IMR-90 (cell line): Measurements from ENCODE around the gene TNFRSF18. TPM values are rescaled to one million over a fixed set of nuclear protein-coding genes. Genes with fewer than 3 reads are reported as not detected.

Source experiments
- ATAC-seq: fragments of 200-7000 bp; cut with Tn5 transposase; 2 replicates; pipeline ENCODE4 v1.9.1; 2020; ENCODE audit warnings: low read depth, mild to moderate bottlenecking, moderate library complexity
- BruUV-seq: library from RNA; stranded (reverse); fragments of 400-500 nt; replicated peaks from 2 replicates; lab custom pipeline; 2021; lab: Mats Ljungman, UMichigan
- CTCF ChIA-PET: fragments of 300-600 bp; formaldehyde crosslinking; extraction: SDS; loops from one replicate; lab custom pipeline; 2021; ENCODE audit warnings: antibody characterized with exemption; lab: Yijun Ruan, JAX
- POLR2A ChIA-PET: fragments of 300-600 bp; sonication (Branson Sonifier 250); formaldehyde crosslinking; loops from one replicate; lab custom pipeline; 2022; ENCODE audit warnings: antibody characterized with exemption; ENCODE audit not compliant: unreplicated experiment; lab: Charles Lee
- DNase-seq: peaks from one replicate; pipeline ENCODE4 v3.0.0; 2013
- H2AFZ ChIP-seq: replicated peaks from 2 replicates; pipeline ENCODE3; 2013; ENCODE audit warnings: low read length, mild to moderate bottlenecking; ENCODE audit not compliant: poor library complexity
- H2AK5ac ChIP-seq: 2 replicates; pipeline ENCODE4 v1.6.1; 2013; ENCODE audit warnings: low read depth, low read length, inconsistent platforms
- H2AK9ac ChIP-seq: replicated peaks from 2 replicates; pipeline ENCODE3; 2013; ENCODE audit warnings: mild to moderate bottlenecking, low read depth, low read length, moderate library complexity; ENCODE audit not compliant: poor library complexity
- H2BK120ac ChIP-seq: 2 replicates; pipeline ENCODE4 v1.6.1; 2013; ENCODE audit warnings: low read depth, low read length, inconsistent platforms
- H2BK15ac ChIP-seq: 3 replicates; pipeline ENCODE4 v1.6.1; 2013; ENCODE audit warnings: low read depth, low read length, inconsistent platforms
- H2BK20ac ChIP-seq: 2 replicates; pipeline ENCODE4 v1.6.1; 2013; ENCODE audit warnings: low read depth, mild to moderate bottlenecking, inconsistent platforms, low read length, moderate library complexity
- H2BK5ac ChIP-seq: 2 replicates; pipeline ENCODE4 v1.6.1; 2013; ENCODE audit warnings: mild to moderate bottlenecking, low read depth, low read length, inconsistent platforms; ENCODE audit not compliant: poor library complexity, severe bottlenecking
- H3K14ac ChIP-seq: replicated peaks from 2 replicates; pipeline ENCODE4 v1.6.1; 2013; ENCODE audit warnings: low read depth, low read length, inconsistent platforms
- H3K18ac ChIP-seq: 2 replicates; pipeline ENCODE4 v1.6.1; 2013; ENCODE audit warnings: low read depth, low read length, control low read depth
- H3K23ac ChIP-seq: 2 replicates; pipeline ENCODE4 v1.6.1; 2013; ENCODE audit warnings: low read depth, low read length, inconsistent platforms
- H3K27ac ChIP-seq: 2 replicates; pipeline ENCODE4 v1.5.1; 2013; ENCODE audit warnings: mild to moderate bottlenecking, control low read depth, low read length; ENCODE audit not compliant: insufficient read depth
- H3K27me3 ChIP-seq: 2 replicates; pipeline ENCODE4 v1.6.1; 2013; ENCODE audit warnings: low read length; ENCODE audit not compliant: control insufficient read depth, insufficient read depth
- H3K36me3 ChIP-seq: 2 replicates; pipeline ENCODE4 v1.6.1; 2013; ENCODE audit warnings: low read length, mixed read lengths; ENCODE audit not compliant: control insufficient read depth, insufficient read depth
- H3K4ac ChIP-seq: 2 replicates; pipeline ENCODE4 v1.6.1; 2013; ENCODE audit warnings: low read depth, low read length, inconsistent platforms
- H3K4me1 ChIP-seq: 2 replicates; pipeline ENCODE4 v1.6.1; 2013; ENCODE audit warnings: low read length, mixed read lengths; ENCODE audit not compliant: control insufficient read depth, insufficient read depth
- H3K4me2 ChIP-seq: 2 replicates; pipeline ENCODE4 v1.6.1; 2013; ENCODE audit warnings: low read depth, mild to moderate bottlenecking, control low read depth, low read length, moderate library complexity
- H3K4me3 ChIP-seq: 2 replicates; pipeline ENCODE4 v1.5.1; 2013; ENCODE audit warnings: low read depth, mild to moderate bottlenecking, control low read depth, low read length, moderate library complexity; ENCODE audit not compliant: insufficient read depth
- H3K56ac ChIP-seq: 2 replicates; pipeline ENCODE4 v1.6.1; 2013; ENCODE audit warnings: low read length, inconsistent platforms; ENCODE audit not compliant: insufficient read depth; ENCODE audit errors: extremely low read depth
- H3K79me1 ChIP-seq, 2 experiments: 2 replicates each; pipeline ENCODE4 v1.6.1; 2013; ENCODE audit warnings: low read length in 2 of 2, inconsistent platforms in 1 of 2, low read depth in 1 of 2
- H3K9ac ChIP-seq: 2 replicates; pipeline ENCODE4 v1.6.1; 2013; ENCODE audit warnings: low read depth, low read length, control low read depth
- H3K9me1 ChIP-seq: 2 replicates; pipeline ENCODE4 v1.6.1; 2013; ENCODE audit warnings: low read length, inconsistent platforms; ENCODE audit not compliant: insufficient read depth
- H3K9me3 ChIP-seq: 2 replicates; pipeline ENCODE4 v1.6.1; 2013; ENCODE audit warnings: low read length; ENCODE audit not compliant: control insufficient read depth, insufficient read depth
- H4K20me1 ChIP-seq: 2 replicates; pipeline ENCODE4 v1.6.1; 2013; ENCODE audit warnings: low read length, inconsistent platforms; ENCODE audit not compliant: insufficient read depth
- H4K5ac ChIP-seq: 2 replicates; pipeline ENCODE4 v1.6.1; 2013; ENCODE audit warnings: mild to moderate bottlenecking, low read depth, low read length, control low read depth
- H4K8ac ChIP-seq, 2 experiments: 2 replicates each; pipeline ENCODE4 v1.6.1; 2013; ENCODE audit warnings: low read depth in 2 of 2, low read length in 2 of 2, control low read depth in 1 of 2, inconsistent platforms in 1 of 2
- H4K91ac ChIP-seq: 2 replicates; pipeline ENCODE4 v1.6.1; 2013; ENCODE audit warnings: low read depth, low read length, inconsistent platforms; ENCODE audit not compliant: insufficient read depth
- BHLHE40 ChIP-seq: fragments of 150-350 bp; IDR thresholded peaks from 2 replicates; pipeline ENCODE4 v1.6.1; 2016; ENCODE audit warnings: mild to moderate bottlenecking, low read depth, low read length
- CEBPB ChIP-seq: IDR thresholded peaks from 2 replicates; pipeline ENCODE4 v1.6.1; 2012; ENCODE audit warnings: low read depth, low read length, improper control_type of control experiment
- MAFK ChIP-seq: IDR thresholded peaks from 2 replicates; pipeline ENCODE4 v1.6.1; 2012; ENCODE audit warnings: low read depth, low read length, improper control_type of control experiment
- MAZ ChIP-seq: IDR thresholded peaks from 2 replicates; pipeline ENCODE4 v1.6.1; 2012; ENCODE audit warnings: low read depth, mild to moderate bottlenecking, low read length, improper control_type of control experiment, moderate library complexity, borderline replicate concordance
- MXI1 ChIP-seq: IDR thresholded peaks from 2 replicates; pipeline ENCODE4 v1.6.1; 2012; ENCODE audit warnings: low read depth, mild to moderate bottlenecking, low read length, moderate library complexity, borderline replicate concordance
- NFE2L2 ChIP-seq: fragments of 150-350 bp; IDR thresholded peaks from 2 replicates; pipeline ENCODE4 v1.6.1; 2016; ENCODE audit warnings: low read depth, mild to moderate bottlenecking, low read length
- POLR2A ChIP-seq: IDR thresholded peaks from 2 replicates; pipeline ENCODE4 v1.6.1; 2012; ENCODE audit warnings: mild to moderate bottlenecking, low read depth, low read length
- WGBS, 2 experiments: methylation state at CpG; one replicate each; pipeline versions ENCODE4 v1.1.5 to v1.1.7; 2013; ENCODE audit warnings: missing lambda C conversion rate in 2 of 2; ENCODE audit not compliant: insufficient read length in 1 of 2; ENCODE audit errors: extremely low coverage in 2 of 2; 5-methylcytosine and 5-hydroxymethylcytosine counted together
- dilution Hi-C: fragments of 300-500 bp; cut with HindIII; formaldehyde crosslinking; loops from one replicate; pipeline ENCODE4 v1.14.3; 2018; ENCODE audit warnings: low sequenced_read_pairs; ENCODE audit not compliant: unreplicated experiment
- in situ Hi-C: fragments of 300-500 bp; cut with MboI; formaldehyde crosslinking; loops from 3 replicates; pipeline ENCODE4 v1.14.3; 2019; ENCODE audit warnings: low sequenced_read_pairs, inconsistent platforms, mixed read lengths
- intact Hi-C: fragments of 100-400 bp; cut with micrococcal nuclease; formaldehyde crosslinking; loops from 2 replicates; pipeline ENCODE4 v1.10.0; 2022
- microRNA-seq, 2 experiments: library from miRNA; stranded (forward) in 1 of 2; unstranded in 1 of 2; fragments of 10-50 nt in 1 of 2; fragments of <30 nt in 1 of 2; gene quantifications in 1 of 2; microRNA quantifications in 1 of 2; one replicate each; pipeline versions ENCODE3 to v1.1.0; 2013 to 2020; ENCODE audit not compliant: insufficient read depth in 1 of 2, insufficient read length in 1 of 2, unreplicated experiment in 1 of 2
- polyA plus RNA-seq, 3 experiments: library from polyadenylated mRNA; depleted of rRNA; stranded (reverse); fragments of >200 nt; gene quantifications; 2 replicates each; pipeline ENCODE4 v1.2.3, GENCODE V29; 2012; ENCODE audit warnings: low replicate concordance in 1 of 3
- small RNA-seq, 5 experiments: library from RNA; depleted of rRNA; stranded (forward); fragments of <200 nt; gene quantifications; one replicate each; pipeline ENCODE3, GENCODE V24; 2012
- total RNA-seq: library from RNA; depleted of rRNA; stranded (reverse); fragments of >200 nt; gene quantifications from 2 replicates; pipeline ENCODE4 v1.2.3, GENCODE V29; 2012; rRNA removed
- TF ChIP-seq, protein P1 (sequence below): fragments of 150-350 bp; IDR thresholded peaks from 2 replicates; pipeline ENCODE4 v1.6.1; 2016; ENCODE audit warnings: low read depth, mild to moderate bottlenecking, low read length, moderate library complexity, borderline replicate concordance

The TNFRSF18 gene
- total and polyA plus RNA-seq, 2 of the 4 experiments (the other 2 are of a cell fraction), result 0.18 to 1.0 TPM

GRCh38 chr1:1153874-1154273 lies 52.5 kb downstream of the TNFRSF18 start:
- intact Hi-C loops, result no loop called here
- Histone ChIP-seq H2AK9ac (no peak overlapping the region), H3K4me2 (no peak overlapping the region), H4K91ac (no peak overlapping the region), H4K5ac (no peak overlapping the region), H2BK5ac (no peak overlapping the region), H3K4ac (no peak overlapping the region), H3K36me3 (no peaks in the 10 kb centered on the region), H3K27me3 (no peaks in the 10 kb centered on the region), H3K18ac (no peak overlapping the region), H3K14ac (no peak overlapping the region), H2BK15ac (no peak overlapping the region), H3K4me3 (no peak overlapping the region), H4K20me1 (no peaks in the 10 kb centered on the region), H3K4me1 (peaks cover 11% of the 10 kb centered on the region), H3K9ac (no peak overlapping the region), H3K9me3 (no peaks in the 10 kb centered on the region; the same call in 1 of the 2 replicates), H3K56ac (no peak overlapping the region), H2BK120ac (no peak overlapping the region), H2AFZ (peak overlapping the region; percentile 32), H3K9me1 (no peaks in the 10 kb centered on the region; the same call in 1 of the 2 replicates), H3K79me1 (no peaks in the 10 kb centered on the region), H2AK5ac (no peak overlapping the region), H4K8ac (no peak overlapping the region), H3K23ac (no peak overlapping the region), H2BK20ac (no peak overlapping the region), H3K27ac (no peak overlapping the region)
- in situ Hi-C loops, result no loop called here
- CTCF ChIA-PET, result interaction anchor here (0.6 kb wide), 1 partner anchor 16 kb away, joined by 4 read pairs; no protein-coding TSS in a partner anchor
- POLR2A ChIA-PET, result no interaction called here
- WGBS, 2 experiments, result 36% methylated on average over 3 of the region's 4 CpGs; no CpG with 5 or more reads in 1 of the 2 experiments
- dilution Hi-C loops, result no loop called here
- no TSS peak for BruUV-seq
- ATAC-seq (no peak), DNase-seq (peak; percentile 8)
- TF ChIP-seq CEBPB, result no peak; the same call in 1 of the 2 replicates
- TF ChIP-seq NFE2L2, result no peak
- TF ChIP-seq MAFK, result no peak
- TF ChIP-seq, protein P1, sequence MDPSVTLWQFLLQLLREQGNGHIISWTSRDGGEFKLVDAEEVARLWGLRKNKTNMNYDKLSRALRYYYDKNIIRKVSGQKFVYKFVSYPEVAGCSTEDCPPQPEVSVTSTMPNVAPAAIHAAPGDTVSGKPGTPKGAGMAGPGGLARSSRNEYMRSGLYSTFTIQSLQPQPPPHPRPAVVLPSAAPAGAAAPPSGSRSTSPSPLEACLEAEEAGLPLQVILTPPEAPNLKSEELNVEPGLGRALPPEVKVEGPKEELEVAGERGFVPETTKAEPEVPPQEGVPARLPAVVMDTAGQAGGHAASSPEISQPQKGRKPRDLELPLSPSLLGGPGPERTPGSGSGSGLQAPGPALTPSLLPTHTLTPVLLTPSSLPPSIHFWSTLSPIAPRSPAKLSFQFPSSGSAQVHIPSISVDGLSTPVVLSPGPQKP, result no peak
- no peak for TF ChIP-seq MAZ
- no peak for TF ChIP-seq BHLHE40
- no peak for TF ChIP-seq MXI1
- no peak for TF ChIP-seq POLR2A

Small RNA genes within 50 kb of the gene (microRNA-seq; reads per million reads assigned to microRNA genes)
- gene MIR200A (7.3 to 12.4 reads per million in 2 experiments), gene MIR200B (13.4 to 37.3 reads per million in 2 experiments), gene MIR429 (2.1 to 11.3 reads per million in 2 experiments)

Small RNA genes within 50 kb of the gene (small RNA-seq; reads per million reads assigned to genes)
- gene MIR200A (0 to 21.7 (median 3.3) reads per million in 5 experiments), gene MIR200B (0 to 1.8 (median 0.15) reads per million in 5 experiments), gene MIR429 (0 to 0.57 (median 0) reads per million in 5 experiments)

Other genes starting within 250 kb of the TNFRSF18 start
- gene NOC2L, start 247.3 kb downstream of the TNFRSF18 start, total RNA-seq, result 105 and 106 TPM in 2 replicates
- 74.2 and 75.7 TPM in 2 replicates for gene NOC2L, start 247.3 kb downstream of the TNFRSF18 start, polyA plus RNA-seq (2012; rRNA removed)
- gene KLHL17, start 246.0 kb downstream of the TNFRSF18 start, total RNA-seq, result 3.4 and 3.6 TPM in 2 replicates
- gene KLHL17, start 246.0 kb downstream of the TNFRSF18 start, polyA plus RNA-seq (2012; rRNA removed), result 41.0 and 50.7 TPM in 2 replicates
- 0.28 and 0.54 TPM in 2 replicates for gene PLEKHN1, start 240.1 kb downstream of the TNFRSF18 start, total RNA-seq
- gene PLEKHN1, start 240.1 kb downstream of the TNFRSF18 start, polyA plus RNA-seq (2012; rRNA removed), result 2.1 and 2.3 TPM in 2 replicates
- gene PERM1, start 224.5 kb downstream of the TNFRSF18 start, total RNA-seq, result not detected in 2 replicates
- gene PERM1, start 224.5 kb downstream of the TNFRSF18 start, polyA plus RNA-seq (2012; rRNA removed), result not detected in 2 replicates
- 1.4 and 3.1 TPM in 2 replicates for gene HES4, start 206.5 kb downstream of the TNFRSF18 start, total RNA-seq
- 11.7 and 18.9 TPM in 2 replicates for gene HES4, start 206.5 kb downstream of the TNFRSF18 start, polyA plus RNA-seq (2012; rRNA removed)
- gene ISG15, start 193.1 kb downstream of the TNFRSF18 start, total RNA-seq, result 92.2 and 105 TPM in 2 replicates
- gene ISG15, start 193.1 kb downstream of the TNFRSF18 start, polyA plus RNA-seq (2012; rRNA removed), result 99.1 and 138 TPM in 2 replicates
- gene AGRN, start 186.5 kb downstream of the TNFRSF18 start, total RNA-seq, result 8.1 and 11.4 TPM in 2 replicates
- 115 and 124 TPM in 2 replicates for gene AGRN, start 186.5 kb downstream of the TNFRSF18 start, polyA plus RNA-seq (2012; rRNA removed)
- not detected in 2 replicates for gene RNF223, start 132.3 kb downstream of the TNFRSF18 start, total RNA-seq
- not detected in 2 replicates for gene RNF223, start 132.3 kb downstream of the TNFRSF18 start, polyA plus RNA-seq (2012; rRNA removed)
- gene C1orf159, start 90.5 kb downstream of the TNFRSF18 start, total RNA-seq, result 2.5 and 2.9 TPM in 2 replicates
- 12.6 and 15.5 TPM in 2 replicates for gene C1orf159, start 90.5 kb downstream of the TNFRSF18 start, polyA plus RNA-seq (2012; rRNA removed)
- not detected in 2 replicates for gene TTLL10, start 32.7 kb downstream of the TNFRSF18 start, total RNA-seq
- gene TTLL10, start 32.7 kb downstream of the TNFRSF18 start, polyA plus RNA-seq (2012; rRNA removed), result not detected in 2 replicates
- gene TNFRSF4, start 7.6 kb upstream of the TNFRSF18 start, total RNA-seq, result not detected in 2 replicates
- gene TNFRSF4, start 7.6 kb upstream of the TNFRSF18 start, polyA plus RNA-seq (2012; rRNA removed), result 0.15 and 0.44 TPM in 2 replicates
- gene SDF4, start 25.4 kb upstream of the TNFRSF18 start, total RNA-seq, result 57.0 and 69.4 TPM in 2 replicates
- gene SDF4, start 25.4 kb upstream of the TNFRSF18 start, polyA plus RNA-seq (2012; rRNA removed), result 250 and 252 TPM in 2 replicates
- gene B3GALT6, start 25.6 kb upstream of the TNFRSF18 start, total RNA-seq, result 12.2 and 18.3 TPM in 2 replicates
- gene B3GALT6, start 25.6 kb upstream of the TNFRSF18 start, polyA plus RNA-seq (2012; rRNA removed), result 23.0 and 29.2 TPM in 2 replicates
- 0.36 TPM in 1 of 2 replicates, not detected in the other for gene C1QTNF12, start 40.1 kb upstream of the TNFRSF18 start, total RNA-seq
- gene C1QTNF12, start 40.1 kb upstream of the TNFRSF18 start, polyA plus RNA-seq (2012; rRNA removed), result 1.1 and 2.6 TPM in 2 replicates
- gene UBE2J2, start 67.3 kb upstream of the TNFRSF18 start, total RNA-seq, result 20.3 and 20.6 TPM in 2 replicates
- 62.3 and 67.5 TPM in 2 replicates for gene UBE2J2, start 67.3 kb upstream of the TNFRSF18 start, polyA plus RNA-seq (2012; rRNA removed)
- 0.18 and 0.28 TPM in 2 replicates for gene SCNN1D, start 73.8 kb upstream of the TNFRSF18 start, total RNA-seq
- gene SCNN1D, start 73.8 kb upstream of the TNFRSF18 start, polyA plus RNA-seq (2012; rRNA removed), result 3.7 and 4.4 TPM in 2 replicates
- 13.3 and 15.3 TPM in 2 replicates for gene ACAP3, start 101.3 kb upstream of the TNFRSF18 start, total RNA-seq
- gene ACAP3, start 101.3 kb upstream of the TNFRSF18 start, polyA plus RNA-seq (2012; rRNA removed), result 58.2 and 75.2 TPM in 2 replicates
- 10.9 and 13.3 TPM in 2 replicates for gene PUSL1, start 102.0 kb upstream of the TNFRSF18 start, total RNA-seq
- gene PUSL1, start 102.0 kb upstream of the TNFRSF18 start, polyA plus RNA-seq (2012; rRNA removed), result 33.0 and 43.6 TPM in 2 replicates
- 52.5 and 56.1 TPM in 2 replicates for gene INTS11, start 118.1 kb upstream of the TNFRSF18 start, total RNA-seq
- gene INTS11, start 118.1 kb upstream of the TNFRSF18 start, polyA plus RNA-seq (2012; rRNA removed), result 123 and 134 TPM in 2 replicates
- gene CPTP, start 118.2 kb upstream of the TNFRSF18 start, total RNA-seq, result 2.7 and 3.1 TPM in 2 replicates
- 12.1 and 15.4 TPM in 2 replicates for gene CPTP, start 118.2 kb upstream of the TNFRSF18 start, polyA plus RNA-seq (2012; rRNA removed)
- under 0.01 TPM in 1 of 2 replicates, not detected in the other for gene TAS1R3, start 124.7 kb upstream of the TNFRSF18 start, total RNA-seq
- gene TAS1R3, start 124.7 kb upstream of the TNFRSF18 start, polyA plus RNA-seq (2012; rRNA removed), result 0.05 and 0.06 TPM in 2 replicates
- 27.2 and 27.5 TPM in 2 replicates for gene DVL1, start 142.8 kb upstream of the TNFRSF18 start, total RNA-seq
- gene DVL1, start 142.8 kb upstream of the TNFRSF18 start, polyA plus RNA-seq (2012; rRNA removed), result 35.9 and 47.6 TPM in 2 replicates
- 92.5 and 97.8 TPM in 2 replicates for gene MXRA8, start 152.0 kb upstream of the TNFRSF18 start, total RNA-seq
- gene MXRA8, start 152.0 kb upstream of the TNFRSF18 start, polyA plus RNA-seq (2012; rRNA removed), result 469 and 502 TPM in 2 replicates
- gene AURKAIP1, start 168.6 kb upstream of the TNFRSF18 start, total RNA-seq, result 45.7 and 63.0 TPM in 2 replicates
- 107 and 129 TPM in 2 replicates for gene AURKAIP1, start 168.6 kb upstream of the TNFRSF18 start, polyA plus RNA-seq (2012; rRNA removed)
- gene CCNL2, start 192.7 kb upstream of the TNFRSF18 start, total RNA-seq, result 53.9 and 61.1 TPM in 2 replicates
- gene CCNL2, start 192.7 kb upstream of the TNFRSF18 start, polyA plus RNA-seq (2012; rRNA removed), result 209 and 239 TPM in 2 replicates
- gene MRPL20, start 200.7 kb upstream of the TNFRSF18 start, total RNA-seq, result 141 and 149 TPM in 2 replicates
- 157 and 172 TPM in 2 replicates for gene MRPL20, start 200.7 kb upstream of the TNFRSF18 start, polyA plus RNA-seq (2012; rRNA removed)
- under 0.01 TPM in 1 of 2 replicates, not detected in the other for gene ANKRD65, start 214.7 kb upstream of the TNFRSF18 start, total RNA-seq
- gene ANKRD65, start 214.7 kb upstream of the TNFRSF18 start, polyA plus RNA-seq (2012; rRNA removed), result 0.09 and 0.11 TPM in 2 replicates
- 0.83 and 1.1 TPM in 2 replicates for gene VWA1, start 229.1 kb upstream of the TNFRSF18 start, total RNA-seq
- 6.1 and 9.2 TPM in 2 replicates for gene VWA1, start 229.1 kb upstream of the TNFRSF18 start, polyA plus RNA-seq (2012; rRNA removed)
- not detected in 2 replicates for gene ATAD3C, start 243.1 kb upstream of the TNFRSF18 start, total RNA-seq
- gene ATAD3C, start 243.1 kb upstream of the TNFRSF18 start, polyA plus RNA-seq (2012; rRNA removed), result not detected in 2 replicates